ENCODE measurements around the gene FDXACB1.

DNA sequence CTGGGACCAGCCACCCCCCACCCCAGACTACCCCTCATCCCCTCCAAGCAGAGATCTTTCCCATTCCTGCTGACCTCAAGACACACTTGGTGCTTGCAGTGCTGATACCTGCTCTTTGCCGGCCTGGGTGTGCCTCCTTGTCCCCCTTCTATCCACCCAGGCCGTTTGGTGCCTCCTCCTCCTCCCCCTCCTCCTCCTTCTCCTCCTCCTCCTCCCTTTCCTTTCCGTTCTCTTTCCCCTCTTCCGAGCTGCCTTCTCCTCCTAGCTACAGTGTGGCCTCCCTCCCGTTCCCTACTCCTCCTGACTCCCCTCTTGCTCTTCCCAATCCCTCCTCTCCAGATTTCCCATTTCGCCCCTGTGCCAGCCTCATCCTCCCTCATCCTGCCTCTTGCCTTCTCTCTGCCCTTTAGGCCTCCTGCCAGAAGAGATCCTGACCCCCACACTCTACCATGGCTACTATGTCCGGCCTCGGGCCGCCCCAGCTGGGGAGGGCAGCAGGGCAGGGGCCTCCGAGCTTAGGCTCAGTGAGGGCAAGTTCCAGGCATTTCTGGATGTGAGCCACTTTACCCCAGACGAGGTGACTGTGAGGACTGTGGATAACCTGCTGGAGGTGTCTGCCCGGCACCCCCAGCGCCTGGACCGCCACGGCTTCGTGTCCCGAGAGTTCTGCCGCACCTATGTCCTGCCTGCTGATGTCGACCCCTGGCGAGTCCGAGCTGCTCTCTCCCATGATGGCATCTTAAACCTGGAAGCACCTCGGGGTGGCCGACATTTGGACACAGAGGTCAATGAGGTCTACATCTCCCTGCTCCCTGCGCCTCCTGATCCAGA lies 34.3 kb upstream of the FDXACB1 start:
- TF ChIP-seq, protein P1, sequence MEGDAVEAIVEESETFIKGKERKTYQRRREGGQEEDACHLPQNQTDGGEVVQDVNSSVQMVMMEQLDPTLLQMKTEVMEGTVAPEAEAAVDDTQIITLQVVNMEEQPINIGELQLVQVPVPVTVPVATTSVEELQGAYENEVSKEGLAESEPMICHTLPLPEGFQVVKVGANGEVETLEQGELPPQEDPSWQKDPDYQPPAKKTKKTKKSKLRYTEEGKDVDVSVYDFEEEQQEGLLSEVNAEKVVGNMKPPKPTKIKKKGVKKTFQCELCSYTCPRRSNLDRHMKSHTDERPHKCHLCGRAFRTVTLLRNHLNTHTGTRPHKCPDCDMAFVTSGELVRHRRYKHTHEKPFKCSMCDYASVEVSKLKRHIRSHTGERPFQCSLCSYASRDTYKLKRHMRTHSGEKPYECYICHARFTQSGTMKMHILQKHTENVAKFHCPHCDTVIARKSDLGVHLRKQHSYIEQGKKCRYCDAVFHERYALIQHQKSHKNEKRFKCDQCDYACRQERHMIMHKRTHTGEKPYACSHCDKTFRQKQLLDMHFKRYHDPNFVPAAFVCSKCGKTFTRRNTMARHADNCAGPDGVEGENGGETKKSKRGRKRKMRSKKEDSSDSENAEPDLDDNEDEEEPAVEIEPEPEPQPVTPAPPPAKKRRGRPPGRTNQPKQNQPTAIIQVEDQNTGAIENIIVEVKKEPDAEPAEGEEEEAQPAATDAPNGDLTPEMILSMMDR (IDR thresholded peaks at IDR 0.05; ENCODE audit: extremely low read depth in 1 of 2, insufficient read depth in 1 of 2, low read depth in 1 of 2, low read length in 2 of 2) = no peak
- no peak for TF ChIP-seq EZH2 (IDR thresholded peaks at IDR 0.05; ENCODE audit: borderline replicate concordance, low read depth, low read length, severe bottlenecking)
- TF ChIP-seq POLR2AphosphoS5 (IDR thresholded peaks at IDR 0.05; ENCODE audit: insufficient read depth, low read depth, low read length) = no peak
- no peak for TF ChIP-seq POLR2A (IDR thresholded peaks at IDR 0.05; ENCODE audit: low read depth, low read length)
- TF ChIP-seq, protein P2, sequence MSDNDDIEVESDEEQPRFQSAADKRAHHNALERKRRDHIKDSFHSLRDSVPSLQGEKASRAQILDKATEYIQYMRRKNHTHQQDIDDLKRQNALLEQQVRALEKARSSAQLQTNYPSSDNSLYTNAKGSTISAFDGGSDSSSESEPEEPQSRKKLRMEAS (IDR thresholded peaks at IDR 0.05; ENCODE audit: insufficient read depth, insufficient read length) = no peak
- no peak for TF ChIP-seq JUN (IDR thresholded peaks at IDR 0.05; ENCODE audit: borderline replicate concordance, insufficient read depth, insufficient read length, low read depth)

Measured in endothelial cell of umbilical vein (primary cell).